Measurements from ENCODE around the gene POLQ.

Gene POLQ

DNA sequence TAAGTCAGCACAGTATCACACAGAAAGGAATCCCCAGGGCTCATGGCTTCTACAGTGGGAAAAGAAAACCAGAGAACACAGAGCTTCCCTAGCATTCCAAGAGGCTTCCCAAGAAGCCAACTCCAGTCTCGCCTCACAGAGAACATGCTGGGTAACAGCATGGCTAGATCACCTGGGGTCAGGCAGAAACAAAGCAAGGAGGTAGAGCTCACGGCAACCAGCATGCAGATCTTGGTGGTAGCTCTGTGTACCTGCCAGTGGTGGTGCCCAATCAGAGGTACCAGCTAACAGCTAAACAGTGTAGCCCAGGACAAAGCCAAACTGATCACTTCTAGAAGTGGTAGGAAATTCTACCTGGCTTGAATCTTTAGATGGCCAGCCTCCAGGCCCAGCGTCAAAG lies 31.3 kb downstream of the POLQ start:
- TF ChIP-seq, protein P1, sequence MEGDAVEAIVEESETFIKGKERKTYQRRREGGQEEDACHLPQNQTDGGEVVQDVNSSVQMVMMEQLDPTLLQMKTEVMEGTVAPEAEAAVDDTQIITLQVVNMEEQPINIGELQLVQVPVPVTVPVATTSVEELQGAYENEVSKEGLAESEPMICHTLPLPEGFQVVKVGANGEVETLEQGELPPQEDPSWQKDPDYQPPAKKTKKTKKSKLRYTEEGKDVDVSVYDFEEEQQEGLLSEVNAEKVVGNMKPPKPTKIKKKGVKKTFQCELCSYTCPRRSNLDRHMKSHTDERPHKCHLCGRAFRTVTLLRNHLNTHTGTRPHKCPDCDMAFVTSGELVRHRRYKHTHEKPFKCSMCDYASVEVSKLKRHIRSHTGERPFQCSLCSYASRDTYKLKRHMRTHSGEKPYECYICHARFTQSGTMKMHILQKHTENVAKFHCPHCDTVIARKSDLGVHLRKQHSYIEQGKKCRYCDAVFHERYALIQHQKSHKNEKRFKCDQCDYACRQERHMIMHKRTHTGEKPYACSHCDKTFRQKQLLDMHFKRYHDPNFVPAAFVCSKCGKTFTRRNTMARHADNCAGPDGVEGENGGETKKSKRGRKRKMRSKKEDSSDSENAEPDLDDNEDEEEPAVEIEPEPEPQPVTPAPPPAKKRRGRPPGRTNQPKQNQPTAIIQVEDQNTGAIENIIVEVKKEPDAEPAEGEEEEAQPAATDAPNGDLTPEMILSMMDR (IDR thresholded peaks at IDR 0.05; ENCODE audit: insufficient read depth, low read depth, low read length, missing control alignments): no peak
- no peak overlapping the region for H3K4me3 ChIP-seq (ENCODE audit: low read length)
- DNase-seq (ENCODE audit: low read depth): no peak

DNA sequence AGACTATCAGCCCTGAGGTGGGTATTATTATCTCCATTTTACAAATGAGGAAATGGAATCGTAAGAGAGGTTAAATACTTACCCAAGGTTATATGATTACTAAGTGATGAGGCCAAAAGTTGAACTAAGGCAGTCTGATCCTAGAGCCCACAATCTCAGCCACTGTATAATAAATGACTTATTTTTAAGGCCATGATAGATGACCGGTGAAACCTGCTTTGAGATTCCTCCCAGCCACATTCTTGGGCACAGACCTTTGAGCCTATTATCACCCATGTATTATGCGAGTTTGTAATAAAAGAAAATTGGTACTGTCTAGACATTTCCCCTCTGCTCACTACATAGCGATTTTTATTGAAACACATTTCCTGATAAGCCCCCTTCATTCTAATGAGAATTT lies 37.4 kb downstream of the POLQ start:
- TF ChIP-seq, protein P1 (IDR thresholded peaks at IDR 0.05; ENCODE audit: insufficient read depth, low read depth, low read length, missing control alignments): no peak
- H3K4me3 ChIP-seq (ENCODE audit: low read length): no peak overlapping the region
- DNase-seq (ENCODE audit: low read depth): no peak

DNA sequence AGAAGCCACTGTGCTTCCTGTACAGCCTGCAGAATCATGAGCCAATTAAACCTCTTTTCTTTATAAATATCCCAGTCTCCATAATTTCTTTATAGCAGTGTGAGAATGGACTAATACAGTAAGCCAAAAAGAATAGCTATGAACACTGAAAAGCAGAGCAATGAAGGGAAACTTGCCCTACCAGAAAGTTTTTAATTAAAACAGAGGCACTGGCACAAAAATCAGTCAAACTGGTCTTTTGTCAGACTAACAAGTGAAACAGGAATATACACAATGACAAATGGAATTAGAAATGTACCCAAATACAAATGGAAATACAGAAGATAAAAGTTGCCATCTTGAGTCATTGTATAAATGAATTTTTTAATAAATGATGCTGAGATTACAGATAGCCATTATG lies 40.5 kb downstream of the POLQ start:
- TF ChIP-seq, protein P1 (IDR thresholded peaks at IDR 0.05; ENCODE audit: insufficient read depth, low read depth, low read length, missing control alignments): no peak
- no peak overlapping the region for H3K4me3 ChIP-seq (ENCODE audit: low read length)
- DNase-seq (ENCODE audit: low read depth): no peak

DNA sequence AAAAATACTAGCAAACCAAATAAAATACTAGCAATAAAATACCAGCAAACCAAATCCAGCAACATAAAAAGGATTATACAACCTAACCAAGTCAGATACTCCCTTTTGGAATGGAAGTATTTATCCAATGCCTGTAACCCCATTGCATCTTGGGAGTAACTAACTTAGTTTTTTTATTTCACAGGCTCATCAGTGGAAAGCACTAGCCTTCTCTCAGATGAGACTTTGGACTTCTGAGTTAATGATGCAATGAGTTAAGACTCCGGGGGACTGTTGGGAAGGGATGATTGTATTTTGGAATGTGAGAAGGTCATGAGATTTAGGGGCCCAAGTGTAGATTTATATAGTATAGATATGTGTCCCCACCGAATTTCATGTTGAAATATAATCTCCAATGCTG lies 41.2 kb downstream of the POLQ start:
- TF ChIP-seq, protein P1 (IDR thresholded peaks at IDR 0.05; ENCODE audit: insufficient read depth, low read depth, low read length, missing control alignments): no peak
- DNase-seq (ENCODE audit: low read depth): no peak
- no peak overlapping the region for H3K4me3 ChIP-seq (ENCODE audit: low read length)

DNA sequence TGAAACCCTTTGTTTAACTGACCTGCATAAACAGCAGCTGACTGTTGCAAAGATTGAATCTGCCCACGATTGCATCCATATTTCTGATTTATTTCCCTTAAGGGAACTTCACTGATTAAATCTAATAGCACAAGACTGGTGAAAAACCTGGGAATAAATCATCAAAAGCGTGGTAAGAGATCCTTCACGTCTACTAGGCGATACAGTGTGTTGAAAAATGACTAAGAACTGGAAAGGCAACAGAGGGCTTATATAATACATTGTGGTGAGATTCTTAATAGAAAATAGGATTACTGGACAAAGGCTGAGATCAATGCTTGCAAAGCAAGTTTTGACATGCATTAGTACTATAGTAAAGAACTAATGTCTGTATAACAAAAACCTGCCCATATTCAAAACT lies 49.0 kb downstream of the POLQ start:
- H3K4me3 ChIP-seq (ENCODE audit: low read length): no peak overlapping the region
- peak; percentile 71 for DNase-seq (ENCODE audit: low read depth)
- TF ChIP-seq, protein P1 (IDR thresholded peaks at IDR 0.05; ENCODE audit: insufficient read depth, low read depth, low read length, missing control alignments): no peak

DNA sequence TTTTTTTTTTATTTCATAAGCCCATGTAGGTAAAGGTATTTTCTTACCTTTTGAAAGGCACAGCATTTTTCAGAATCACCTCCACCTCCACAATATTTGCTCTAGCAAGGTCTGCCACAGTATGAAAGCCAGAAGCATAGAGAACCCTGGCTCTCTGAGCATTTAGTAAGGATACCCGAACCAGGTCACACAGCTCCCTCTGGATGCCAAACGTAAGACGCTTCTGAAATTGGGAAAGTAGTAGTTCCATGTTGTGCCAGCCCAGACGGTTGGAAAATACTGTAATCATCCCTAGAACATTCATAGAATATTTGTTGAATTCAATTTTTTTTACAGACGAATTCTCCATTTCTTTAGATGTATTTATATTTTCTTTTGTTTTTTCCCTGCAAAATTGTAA lies 52.4 kb downstream of the POLQ start:
- DNase-seq (ENCODE audit: low read depth): no peak
- H3K4me3 ChIP-seq (ENCODE audit: low read length): no peak overlapping the region
- TF ChIP-seq, protein P1 (IDR thresholded peaks at IDR 0.05; ENCODE audit: insufficient read depth, low read depth, low read length, missing control alignments): no peak

DNA sequence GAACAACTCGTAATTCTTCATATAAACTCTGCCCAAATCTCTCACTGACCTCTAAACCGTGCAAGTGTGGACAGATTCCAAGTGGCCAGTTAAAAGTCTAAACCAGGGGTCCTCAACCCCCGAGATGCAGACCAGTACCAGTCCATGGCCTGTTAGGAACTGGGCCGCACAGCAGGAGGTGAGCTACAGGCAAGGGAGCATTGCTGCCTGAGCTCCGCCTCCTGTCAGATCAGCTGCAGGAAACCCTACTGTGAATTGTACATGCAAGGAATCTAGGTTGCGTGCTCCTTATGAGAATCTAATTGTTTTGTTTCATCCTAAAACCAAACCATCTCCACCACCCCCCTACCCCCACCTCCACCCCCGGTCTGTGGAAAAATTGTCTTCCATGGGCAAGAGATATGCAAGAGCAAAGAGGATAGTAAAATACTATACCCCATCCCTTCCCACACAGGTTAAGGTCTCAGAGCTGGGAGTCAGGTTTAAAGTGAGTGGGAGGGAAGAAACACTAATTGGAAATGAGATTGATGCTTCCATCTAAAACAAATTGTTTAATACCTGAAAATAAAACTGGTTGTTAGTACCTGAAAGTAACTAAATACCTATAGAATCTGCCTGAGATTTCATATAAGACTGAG lies 54.0 kb downstream of the POLQ start:
- DNase-seq (ENCODE audit: low read depth): no peak
- H3K4me3 ChIP-seq (ENCODE audit: low read length): no peak overlapping the region
- TF ChIP-seq, protein P1 (IDR thresholded peaks at IDR 0.05; ENCODE audit: insufficient read depth, low read depth, low read length, missing control alignments): no peak
